H9 (cell line): ENCODE results near the gene RASA4B. TPM values are rescaled to one million over a fixed set of nuclear protein-coding genes. Genes with fewer than 3 reads are reported as not detected.

ENCODE experiments used
- DNase-seq: peaks from one replicate; pipeline ENCODE4 v3.0.0-alpha.2; 2017
- H2AFZ ChIP-seq: one replicate; pipeline ENCODE4 v1.6.1; 2013; ENCODE audit warnings: mild to moderate bottlenecking, low read length, control low read depth, moderate library complexity
- H2AK5ac ChIP-seq: 2 replicates; pipeline ENCODE4 v1.6.1; 2013; ENCODE audit warnings: low read length, control low read depth, mixed read lengths; ENCODE audit not compliant: insufficient read length
- H2BK120ac ChIP-seq: one replicate; pipeline ENCODE4 v1.6.1; 2013; ENCODE audit warnings: low read depth, mild to moderate bottlenecking, low read length, control low read depth, inconsistent platforms; ENCODE audit not compliant: poor library complexity, severe bottlenecking
- H2BK12ac ChIP-seq: 2 replicates; pipeline ENCODE4 v1.6.1; 2013; ENCODE audit warnings: low read length, control low read depth, mixed read lengths, low read depth; ENCODE audit not compliant: insufficient read length
- H2BK15ac ChIP-seq: 2 replicates; pipeline ENCODE4 v1.6.1; 2013; ENCODE audit warnings: low read depth, low read length, control low read depth
- H2BK20ac ChIP-seq: one replicate; pipeline ENCODE4 v1.6.1; 2013; ENCODE audit warnings: low read depth, mild to moderate bottlenecking, low read length, control low read depth, inconsistent platforms; ENCODE audit not compliant: poor library complexity, severe bottlenecking
- H2BK5ac ChIP-seq: 2 replicates; pipeline ENCODE4 v1.6.1; 2013; ENCODE audit warnings: low read length, control low read depth, mixed read lengths; ENCODE audit not compliant: insufficient read length
- H3K14ac ChIP-seq: 2 replicates; pipeline ENCODE4 v1.6.1; 2013; ENCODE audit warnings: low read length, control low read depth; ENCODE audit not compliant: insufficient read depth
- H3K18ac ChIP-seq: 2 replicates; pipeline ENCODE4 v1.6.1; 2013; ENCODE audit warnings: low read depth, mild to moderate bottlenecking, mixed read lengths, low read length, control low read depth; ENCODE audit not compliant: insufficient read length
- H3K23ac ChIP-seq: 2 replicates; pipeline ENCODE4 v1.6.1; 2013; ENCODE audit warnings: low read length, control low read depth, mixed read lengths, low read depth; ENCODE audit not compliant: insufficient read length
- H3K23me2 ChIP-seq: 2 replicates; pipeline ENCODE4 v1.6.1; 2013; ENCODE audit warnings: low read depth, mild to moderate bottlenecking, mixed read lengths, low read length, control low read depth; ENCODE audit not compliant: insufficient read length, poor library complexity, severe bottlenecking
- H3K27ac ChIP-seq: 2 replicates; pipeline ENCODE4 v1.5.1; 2013; ENCODE audit warnings: low read length, control low read depth, mixed read lengths, low read depth; ENCODE audit not compliant: insufficient read length
- H3K27me3 ChIP-seq: 2 replicates; pipeline ENCODE4 v1.6.1; 2013; ENCODE audit warnings: low read length, control low read depth, inconsistent platforms; ENCODE audit not compliant: insufficient read depth
- H3K4ac ChIP-seq: 2 replicates; pipeline ENCODE4 v1.6.1; 2013; ENCODE audit warnings: low read depth, mild to moderate bottlenecking, control low read depth, inconsistent platforms, low read length, moderate library complexity
- H3K4me1 ChIP-seq: 2 replicates; pipeline ENCODE4 v1.6.1; 2013; ENCODE audit warnings: low read length, control low read depth, inconsistent platforms; ENCODE audit not compliant: insufficient read depth
- H3K4me2 ChIP-seq: 2 replicates; pipeline ENCODE4 v1.6.1; 2013; ENCODE audit warnings: low read length, control low read depth, mixed read lengths; ENCODE audit not compliant: insufficient read length, insufficient read depth
- H3K56ac ChIP-seq: 2 replicates; pipeline ENCODE4 v1.6.1; 2013; ENCODE audit warnings: low read depth, mild to moderate bottlenecking, mixed read lengths, low read length, control low read depth; ENCODE audit not compliant: insufficient read length
- H3K79me1 ChIP-seq: 2 replicates; pipeline ENCODE4 v1.6.1; 2013; ENCODE audit warnings: low read depth, mild to moderate bottlenecking, moderate library complexity, low read length, control low read depth, inconsistent platforms; ENCODE audit not compliant: insufficient read depth, poor library complexity, severe bottlenecking
- H3K79me2 ChIP-seq: 2 replicates; pipeline ENCODE4 v1.6.1; 2013; ENCODE audit warnings: low read length, control low read depth, inconsistent platforms; ENCODE audit not compliant: insufficient read depth
- H3K9ac ChIP-seq: 2 replicates; pipeline ENCODE4 v1.6.1; 2013; ENCODE audit warnings: low read length, control low read depth, mixed read lengths; ENCODE audit not compliant: insufficient read length; ENCODE audit errors: extremely low read depth
- H3K9me3 ChIP-seq: one replicate; pipeline ENCODE4 v1.6.1; 2013; ENCODE audit warnings: low read depth, low read length, inconsistent platforms; ENCODE audit not compliant: control insufficient read depth
- H3T11ph ChIP-seq: one replicate; pipeline ENCODE4 v1.6.1; 2013; ENCODE audit warnings: mild to moderate bottlenecking, low read length, control low read depth, inconsistent platforms
- H4K20me1 ChIP-seq: one replicate; pipeline ENCODE4 v1.6.1; 2013; ENCODE audit not compliant: control insufficient read depth, insufficient read length, insufficient read depth
- H4K5ac ChIP-seq: 2 replicates; pipeline ENCODE4 v1.6.1; 2013; ENCODE audit warnings: low read depth, mild to moderate bottlenecking, mixed read lengths, low read length, control low read depth; ENCODE audit not compliant: insufficient read length
- H4K8ac ChIP-seq: replicated peaks from 2 replicates; pipeline ENCODE4 v1.6.1; 2013; ENCODE audit warnings: low read length, control low read depth, mixed read lengths, low read depth; ENCODE audit not compliant: insufficient read length
- H4K91ac ChIP-seq: 2 replicates; pipeline ENCODE4 v1.6.1; 2013; ENCODE audit warnings: low read depth, mild to moderate bottlenecking, moderate library complexity, mixed read lengths, low read length, control low read depth; ENCODE audit not compliant: insufficient read length
- H3K27ac Mint-ChIP-seq, 3 experiments: 2 replicates in 2 of 3; 3 replicates in 1 of 3; pipeline ENCODE4 v1.8.0; 2020 to 2021; ENCODE audit warnings: mixed read lengths in 3 of 3, mild to moderate bottlenecking in 1 of 3, moderate library complexity in 1 of 3
- H3K27me3 Mint-ChIP-seq: 2 replicates; pipeline ENCODE4 v1.8.0; 2021; ENCODE audit warnings: low read depth, mild to moderate bottlenecking, moderate library complexity, mixed read lengths
- H3K36me3 Mint-ChIP-seq, 3 experiments: 2 replicates in 2 of 3; 3 replicates in 1 of 3; pipeline ENCODE4 v1.8.0; 2020 to 2021; ENCODE audit warnings: low read depth in 3 of 3, mixed read lengths in 3 of 3; ENCODE audit not compliant: insufficient read depth in 1 of 3
- H3K4me1 Mint-ChIP-seq, 2 experiments: 2 replicates each; pipeline ENCODE4 v1.8.0; 2020; ENCODE audit warnings: mixed read lengths in 2 of 2
- H3K4me3 Mint-ChIP-seq, 2 experiments: 2 replicates in 1 of 2; 3 replicates in 1 of 2; pipeline ENCODE4 v1.8.0; 2020 to 2021; ENCODE audit warnings: mild to moderate bottlenecking in 2 of 2, mixed read lengths in 2 of 2, moderate library complexity in 1 of 2
- H3K9me3 Mint-ChIP-seq, 2 experiments: 2 replicates in 1 of 2; 3 replicates in 1 of 2; pipeline ENCODE4 v1.8.0; 2020; ENCODE audit warnings: mild to moderate bottlenecking in 2 of 2, mixed read lengths in 2 of 2, moderate library complexity in 1 of 2
- WGBS: extraction: QIAGEN DNeasy Blood & Tissue Kit; methylation state at CpG from one replicate; pipeline ENCODE4 v1.1.7; 2013; ENCODE audit warnings: missing lambda C conversion rate, low lambda C conversion rate, mixed read lengths; ENCODE audit not compliant: insufficient read length; ENCODE audit errors: extremely low coverage; 5-methylcytosine and 5-hydroxymethylcytosine counted together
- total RNA-seq: library from RNA; stranded (reverse); gene quantifications from 2 replicates; pipeline ENCODE4 v1.2.1, GENCODE V29; 2021
- TF ChIP-seq, protein P1 (sequence below): fragments of 200-600 bp; sonication (generic); conservative IDR thresholded peaks from 3 replicates; pipeline ENCODE4 v1.8.0; 2021; ENCODE audit warnings: antibody characterized with exemption, mild to moderate bottlenecking

The RASA4B gene
- total RNA-seq, 1 experiment from 2014 or later, result 3.7 TPM

DNA sequence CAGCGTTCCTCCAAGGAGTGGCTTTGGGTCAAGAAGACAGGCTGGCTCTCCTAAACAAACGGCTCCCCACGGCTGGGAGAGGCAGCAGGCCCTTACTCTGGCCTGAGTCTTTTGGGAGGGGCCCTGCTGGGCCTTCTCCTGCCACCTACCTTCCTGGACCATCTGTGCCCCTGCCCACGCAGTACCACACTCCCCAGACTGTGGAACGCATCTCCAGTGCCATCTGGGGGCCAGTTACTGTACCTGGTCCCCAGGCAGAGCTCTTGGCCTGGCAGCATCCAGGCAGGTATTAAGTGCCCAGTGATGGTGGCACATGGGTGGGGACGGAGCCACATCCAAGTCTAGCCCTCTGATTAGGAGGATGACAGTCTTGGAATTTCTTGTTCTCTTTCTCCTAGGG lies 67.3 kb downstream of the RASA4B start:
- H3K4me1 Mint-ChIP-seq, result peaks cover 6 to 9% of the 10 kb centered on the region in 2 experiments
- no peak overlapping the region for H3K4me2 ChIP-seq
- H3K36me3 Mint-ChIP-seq, result peaks cover 2 to 17% (median 10%) of the 10 kb centered on the region in 3 experiments; a peak in 6 of 7 replicates

More for the DNA sequence above, 67.3 kb downstream of the RASA4B start:
- H4K5ac ChIP-seq, result no peak overlapping the region
- no peak overlapping the region for H2AK5ac ChIP-seq
- H4K20me1 ChIP-seq, result no peaks in the 10 kb centered on the region
- H3K23me2 ChIP-seq, result no peaks in the 10 kb centered on the region
- H3K4me3 Mint-ChIP-seq, result no peak overlapping the region
- no peak overlapping the region for H2BK15ac ChIP-seq
- H2BK5ac ChIP-seq, result no peak overlapping the region
- H3K18ac ChIP-seq, result no peak overlapping the region
- no peaks in the 10 kb centered on the region for H3K79me2 ChIP-seq
- 0 out of 7 replicates have a peak overlapping the region, but pooled peaks of 1 of the 3 experiments have one; percentile 16 for H3K27ac Mint-ChIP-seq
- no peak overlapping the region for H2BK120ac ChIP-seq
- H3K27me3 ChIP-seq, result no peaks in the 10 kb centered on the region
- no peak overlapping the region for H3K23ac ChIP-seq
- H3T11ph ChIP-seq, result no peak overlapping the region
- H3K9ac ChIP-seq, result no peak overlapping the region
- H3K4ac ChIP-seq, result no peak overlapping the region
- no peak overlapping the region for H2BK20ac ChIP-seq
- H2BK12ac ChIP-seq, result no peak overlapping the region
- WGBS, result no CpG with 5 or more reads among the region's 6 CpGs
- H3K9me3 Mint-ChIP-seq, result no peaks in the 10 kb centered on the region
- H3K4me1 ChIP-seq, result no peaks in the 10 kb centered on the region
- H4K91ac ChIP-seq, result no peak overlapping the region
- TF ChIP-seq, protein P1, sequence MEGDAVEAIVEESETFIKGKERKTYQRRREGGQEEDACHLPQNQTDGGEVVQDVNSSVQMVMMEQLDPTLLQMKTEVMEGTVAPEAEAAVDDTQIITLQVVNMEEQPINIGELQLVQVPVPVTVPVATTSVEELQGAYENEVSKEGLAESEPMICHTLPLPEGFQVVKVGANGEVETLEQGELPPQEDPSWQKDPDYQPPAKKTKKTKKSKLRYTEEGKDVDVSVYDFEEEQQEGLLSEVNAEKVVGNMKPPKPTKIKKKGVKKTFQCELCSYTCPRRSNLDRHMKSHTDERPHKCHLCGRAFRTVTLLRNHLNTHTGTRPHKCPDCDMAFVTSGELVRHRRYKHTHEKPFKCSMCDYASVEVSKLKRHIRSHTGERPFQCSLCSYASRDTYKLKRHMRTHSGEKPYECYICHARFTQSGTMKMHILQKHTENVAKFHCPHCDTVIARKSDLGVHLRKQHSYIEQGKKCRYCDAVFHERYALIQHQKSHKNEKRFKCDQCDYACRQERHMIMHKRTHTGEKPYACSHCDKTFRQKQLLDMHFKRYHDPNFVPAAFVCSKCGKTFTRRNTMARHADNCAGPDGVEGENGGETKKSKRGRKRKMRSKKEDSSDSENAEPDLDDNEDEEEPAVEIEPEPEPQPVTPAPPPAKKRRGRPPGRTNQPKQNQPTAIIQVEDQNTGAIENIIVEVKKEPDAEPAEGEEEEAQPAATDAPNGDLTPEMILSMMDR, result peak; percentile 33; the same call in 1 of the 3 replicates
- H2AFZ ChIP-seq, result no peak overlapping the region
- no peaks in the 10 kb centered on the region for H3K79me1 ChIP-seq
- DNase-seq, result no peak
- H3K14ac ChIP-seq, result no peak overlapping the region
- H3K27ac ChIP-seq, result no peak overlapping the region
- H3K27me3 Mint-ChIP-seq, result no peaks in the 10 kb centered on the region; the same call in 1 of the 2 replicates
- H3K9me3 ChIP-seq, result no peaks in the 10 kb centered on the region
- H3K56ac ChIP-seq, result no peak overlapping the region
- H4K8ac ChIP-seq, result no peak overlapping the region
